Mucosa of stomach (tissue), 1 donor: ENCODE data around the gene AP2A1.

Experiments used
- H3K27me3 ChIP-seq: one replicate; pipeline ENCODE4 v1.7.0; 2013; ENCODE audit warnings: mild to moderate bottlenecking, low read length; ENCODE audit not compliant: control insufficient read depth, insufficient read depth
- H3K36me3 ChIP-seq: one replicate; pipeline ENCODE4 v1.7.0; 2013; ENCODE audit warnings: low read length; ENCODE audit not compliant: control insufficient read depth, insufficient read depth
- H3K4me1 ChIP-seq: one replicate; pipeline ENCODE4 v1.7.0; 2013; ENCODE audit warnings: mild to moderate bottlenecking, low read length; ENCODE audit not compliant: control insufficient read depth, insufficient read depth
- H3K4me3 ChIP-seq: one replicate; pipeline ENCODE4 v1.7.0; 2013; ENCODE audit warnings: low read length
- H3K9ac ChIP-seq: one replicate; pipeline ENCODE4 v1.7.0; 2013; ENCODE audit warnings: mild to moderate bottlenecking, low read length, moderate library complexity
- H3K9me3 ChIP-seq: one replicate; pipeline ENCODE4 v1.7.0; 2013; ENCODE audit warnings: mild to moderate bottlenecking, low read length, moderate library complexity; ENCODE audit not compliant: control insufficient read depth
- donor health status: Pancreatic carcinoma.

The AP2A1 gene

GRCh38 chr19:49823472-49823871 lies 56.7 kb downstream of the AP2A1 start:
- no peaks in the 10 kb centered on the region for H3K27me3 ChIP-seq
- no peaks in the 10 kb centered on the region for H3K9me3 ChIP-seq
- peaks cover 10% of the 10 kb centered on the region for H3K4me1 ChIP-seq
- H3K9ac ChIP-seq = no peak overlapping the region
- H3K36me3 ChIP-seq = no peaks in the 10 kb centered on the region
- H3K4me3 ChIP-seq = no peak overlapping the region

- no peak overlapping the region for H3K9ac ChIP-seq
- H3K4me1 ChIP-seq = peaks cover under 1% of the 10 kb centered on the region
- H3K4me3 ChIP-seq = no peak overlapping the region
- no peaks in the 10 kb centered on the region for H3K36me3 ChIP-seq
- H3K9me3 ChIP-seq = no peaks in the 10 kb centered on the region
- H3K27me3 ChIP-seq = no peaks in the 10 kb centered on the region
These were observed 57.9 kb downstream of the AP2A1 start for GRCh38 chr19:49824662-49825061.

- no peak overlapping the region for H3K4me3 ChIP-seq
- no peaks in the 10 kb centered on the region for H3K9me3 ChIP-seq
- no peaks in the 10 kb centered on the region for H3K4me1 ChIP-seq
- H3K36me3 ChIP-seq = peaks cover 6% of the 10 kb centered on the region
- H3K27me3 ChIP-seq = no peaks in the 10 kb centered on the region
- H3K9ac ChIP-seq = no peak overlapping the region
These were observed 60.2 kb downstream of the AP2A1 start for GRCh38 chr19:49827034-49827433.

- Histone ChIP-seq H3K4me3 (no peak overlapping the region), H3K4me1 (no peaks in the 10 kb centered on the region), H3K27me3 (no peaks in the 10 kb centered on the region), H3K9me3 (no peaks in the 10 kb centered on the region), H3K9ac (no peak overlapping the region), H3K36me3 (peaks cover 6% of the 10 kb centered on the region)
These were observed 62.4 kb downstream of the AP2A1 start for GRCh38 chr19:49829200-49829599.

DNA sequence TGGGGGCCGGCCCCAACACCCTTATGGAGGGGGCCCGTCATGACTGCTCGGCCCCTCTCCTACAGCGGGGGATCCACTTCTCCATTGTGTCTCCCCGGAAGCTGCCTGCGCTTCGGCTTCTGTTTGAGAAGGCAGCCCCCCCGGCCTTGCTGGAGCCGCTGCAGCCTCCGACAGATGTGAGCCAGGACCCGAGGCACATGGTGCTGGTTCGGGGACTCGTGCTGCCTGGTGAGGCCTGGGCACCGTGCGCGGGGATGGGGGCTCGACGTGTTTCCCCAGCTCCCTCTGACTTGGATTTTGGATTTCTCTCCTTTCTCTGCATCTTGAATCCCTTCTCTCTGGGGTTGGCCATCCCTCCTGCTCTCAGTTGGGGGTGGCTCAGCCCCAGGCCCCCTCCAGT lies 62.9 kb downstream of the AP2A1 start:
- no peak overlapping the region for H3K9ac ChIP-seq
- H3K27me3 ChIP-seq = no peaks in the 10 kb centered on the region
- H3K9me3 ChIP-seq = no peaks in the 10 kb centered on the region
- peaks cover 6% of the 10 kb centered on the region for H3K36me3 ChIP-seq
- H3K4me3 ChIP-seq = no peak overlapping the region
- no peaks in the 10 kb centered on the region for H3K4me1 ChIP-seq

DNA sequence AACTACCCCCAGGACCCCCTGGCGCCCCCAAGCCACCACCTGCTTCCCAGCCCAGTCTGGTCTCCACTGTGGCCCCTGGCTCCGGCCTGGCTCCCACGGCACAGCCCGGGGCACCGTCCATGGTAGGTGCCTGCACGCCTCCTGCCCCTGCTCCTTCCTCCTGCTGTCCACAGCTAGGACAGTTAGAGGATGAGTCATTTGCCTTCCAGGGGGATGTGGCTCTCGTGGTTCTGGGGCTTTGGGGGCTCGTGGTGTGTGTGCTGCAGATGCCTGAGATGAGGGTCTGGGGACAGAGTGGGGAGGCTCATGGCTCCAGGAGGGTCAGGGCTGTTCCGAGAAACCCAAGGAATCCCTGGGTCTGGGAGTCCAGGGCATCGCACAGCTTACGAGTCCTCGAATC lies 64.0 kb downstream of the AP2A1 start:
- Histone ChIP-seq H3K27me3 (no peaks in the 10 kb centered on the region), H3K36me3 (peaks cover 6% of the 10 kb centered on the region), H3K9ac (no peak overlapping the region), H3K4me1 (no peaks in the 10 kb centered on the region), H3K4me3 (no peak overlapping the region), H3K9me3 (no peaks in the 10 kb centered on the region)

DNA sequence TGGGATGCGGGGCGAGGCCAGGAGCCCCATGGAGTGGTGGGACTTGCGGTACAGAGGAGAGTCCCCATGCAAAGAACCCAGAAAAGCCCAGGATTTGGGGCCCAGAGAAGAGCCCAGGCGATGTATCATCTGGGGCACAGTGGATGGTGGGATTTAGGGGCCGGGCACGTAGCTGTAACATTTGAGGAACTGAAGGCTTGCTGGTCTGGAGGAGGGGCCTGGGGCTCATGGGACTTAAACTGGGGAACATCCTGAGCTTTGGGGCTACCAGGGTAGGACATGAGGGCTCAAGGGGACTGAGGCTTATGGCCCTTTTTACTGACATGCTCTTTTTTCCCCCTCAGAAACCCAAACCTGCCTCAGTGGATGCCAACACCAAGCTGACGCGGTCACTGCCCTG lies 64.8 kb downstream of the AP2A1 start:
- Histone ChIP-seq H3K36me3 (peaks cover 6% of the 10 kb centered on the region), H3K27me3 (no peaks in the 10 kb centered on the region), H3K9me3 (no peaks in the 10 kb centered on the region), H3K4me1 (no peaks in the 10 kb centered on the region), H3K9ac (no peak overlapping the region), H3K4me3 (no peak overlapping the region)

DNA sequence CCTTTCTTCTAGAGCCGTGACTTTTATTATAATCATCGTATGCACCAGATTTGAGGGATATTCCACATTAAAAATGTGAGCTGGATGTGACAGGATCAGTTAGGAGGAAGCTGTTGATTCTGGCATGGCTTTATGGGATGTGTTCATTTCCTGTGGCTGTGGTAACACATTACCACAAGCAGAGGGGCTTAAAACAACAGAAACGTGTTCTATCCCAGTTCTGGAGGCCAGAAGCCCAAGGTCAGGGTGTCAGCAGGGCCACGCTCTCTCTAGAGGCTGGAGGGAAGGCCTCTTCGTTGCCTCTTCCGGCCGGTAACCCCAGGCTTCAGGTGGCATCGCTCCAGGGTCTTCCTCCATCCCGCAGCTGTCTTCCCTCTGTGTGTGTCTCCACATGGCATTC lies 65.8 kb downstream of the AP2A1 start:
- H3K27me3 ChIP-seq = no peaks in the 10 kb centered on the region
- H3K4me3 ChIP-seq = no peak overlapping the region
- peaks cover 6% of the 10 kb centered on the region for H3K36me3 ChIP-seq
- no peaks in the 10 kb centered on the region for H3K9me3 ChIP-seq
- no peak overlapping the region for H3K9ac ChIP-seq
- H3K4me1 ChIP-seq = no peaks in the 10 kb centered on the region

GRCh38 chr19:49833599-49833998 lies 66.8 kb downstream of the AP2A1 start:
- no peaks in the 10 kb centered on the region for H3K27me3 ChIP-seq
- H3K36me3 ChIP-seq = peaks cover 10% of the 10 kb centered on the region
- H3K4me3 ChIP-seq = no peak overlapping the region
- no peak overlapping the region for H3K9ac ChIP-seq
- H3K4me1 ChIP-seq = no peaks in the 10 kb centered on the region
- no peaks in the 10 kb centered on the region for H3K9me3 ChIP-seq

DNA sequence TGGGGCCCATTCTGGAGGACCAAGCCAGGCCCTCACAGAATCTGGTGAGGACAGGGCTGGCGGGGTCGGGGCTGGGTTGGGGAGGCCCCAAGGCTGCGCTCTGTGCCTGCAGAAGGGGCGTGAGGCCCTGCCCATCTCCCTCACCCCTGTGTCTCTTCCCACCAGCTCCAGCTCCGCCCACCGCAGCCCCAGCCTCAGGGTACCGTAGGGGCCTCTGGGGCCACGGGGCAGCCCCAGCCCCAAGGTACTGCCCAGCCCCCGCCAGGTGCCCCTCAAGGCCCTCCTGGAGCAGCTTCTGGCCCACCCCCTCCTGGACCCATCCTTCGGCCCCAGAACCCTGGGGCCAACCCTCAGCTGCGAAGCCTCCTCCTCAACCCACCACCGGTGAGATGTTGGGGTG lies 68.8 kb downstream of the AP2A1 start:
- Histone ChIP-seq H3K4me3 (no peak overlapping the region), H3K9ac (no peak overlapping the region), H3K27me3 (no peaks in the 10 kb centered on the region), H3K36me3 (peaks cover 13% of the 10 kb centered on the region), H3K9me3 (no peaks in the 10 kb centered on the region), H3K4me1 (no peaks in the 10 kb centered on the region)

DNA sequence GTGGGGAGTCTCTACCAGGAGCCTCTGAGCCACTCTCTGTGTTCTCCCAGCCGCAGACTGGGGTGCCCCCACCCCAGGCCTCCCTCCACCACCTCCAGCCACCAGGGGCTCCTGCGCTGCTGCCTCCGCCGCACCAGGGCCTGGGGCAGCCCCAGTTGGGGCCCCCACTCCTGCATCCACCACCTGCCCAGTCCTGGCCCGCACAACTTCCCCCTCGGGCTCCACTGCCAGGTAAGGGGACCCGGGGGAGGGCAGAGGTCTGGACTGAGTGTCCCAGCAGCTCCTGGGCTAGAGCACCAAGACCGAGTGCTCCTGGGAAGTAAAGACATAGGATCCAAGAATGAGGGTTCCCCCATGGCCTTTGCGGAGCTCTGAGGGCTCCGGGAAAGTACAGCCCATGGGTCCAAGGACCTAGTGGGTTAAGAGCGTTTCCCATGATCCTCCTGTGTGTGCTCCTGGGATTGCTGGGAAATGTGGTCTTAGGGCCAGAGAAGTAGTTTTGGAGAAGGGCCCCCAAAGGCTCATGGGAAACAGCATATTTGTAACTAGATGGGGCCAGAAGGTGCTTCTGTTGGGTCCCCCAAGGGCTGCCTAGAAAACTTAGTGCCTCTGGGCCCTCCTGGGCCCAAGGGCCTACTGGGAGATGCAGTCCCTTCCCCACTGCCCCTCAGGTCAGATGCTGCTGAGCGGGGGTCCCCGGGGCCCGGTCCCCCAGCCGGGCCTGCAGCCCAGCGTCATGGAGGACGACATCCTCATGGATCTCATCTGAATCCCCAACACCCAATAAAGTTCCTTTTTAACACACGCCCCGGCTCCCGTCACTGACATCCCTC lies 69.6 kb downstream of the AP2A1 start:
- H3K36me3 ChIP-seq = peaks cover 7% of the 10 kb centered on the region
- H3K4me3 ChIP-seq = no peak overlapping the region
- no peak overlapping the region for H3K9ac ChIP-seq
- H3K27me3 ChIP-seq = no peaks in the 10 kb centered on the region
- H3K9me3 ChIP-seq = no peaks in the 10 kb centered on the region
- H3K4me1 ChIP-seq = no peaks in the 10 kb centered on the region

DNA sequence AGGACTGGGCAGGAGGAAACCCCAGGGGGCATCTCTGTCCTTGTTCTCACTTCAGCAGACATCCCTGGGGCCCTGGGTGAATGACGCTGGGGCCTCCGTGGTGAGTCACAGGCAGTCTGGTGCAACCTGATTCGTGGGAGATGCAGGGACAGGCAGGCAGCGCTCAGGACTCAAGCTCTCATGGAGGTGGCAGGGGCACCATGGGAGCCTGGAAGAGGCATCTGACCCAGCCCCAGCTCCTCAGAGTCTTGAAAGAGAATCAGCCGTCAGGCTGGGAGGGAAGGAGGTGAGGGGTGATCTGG lies 70.2 kb downstream of the AP2A1 start:
- no peak overlapping the region for H3K9ac ChIP-seq
- no peaks in the 10 kb centered on the region for H3K9me3 ChIP-seq
- H3K36me3 ChIP-seq = peaks cover 7% of the 10 kb centered on the region
- no peaks in the 10 kb centered on the region for H3K4me1 ChIP-seq
- no peak overlapping the region for H3K4me3 ChIP-seq
- H3K27me3 ChIP-seq = no peaks in the 10 kb centered on the region

DNA sequence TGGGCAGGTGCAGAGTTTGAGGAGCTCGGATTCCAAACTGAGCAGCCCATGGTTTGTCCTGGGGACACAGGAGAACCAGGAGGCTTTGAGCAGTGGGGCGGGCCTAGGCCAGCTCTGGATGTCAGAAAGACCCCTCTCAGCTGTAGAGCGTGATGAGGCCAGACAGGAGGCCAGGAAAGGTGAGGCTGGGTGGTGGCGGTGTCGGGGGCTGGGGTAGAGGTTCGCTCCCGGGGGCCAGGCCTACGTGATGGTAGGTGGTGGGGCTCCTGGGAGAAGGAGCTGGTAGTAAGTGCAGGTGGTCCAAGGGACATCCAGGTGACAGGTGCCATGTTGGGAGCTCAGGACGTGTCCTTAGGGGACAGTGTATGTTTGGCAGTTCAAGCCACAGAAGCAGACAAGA lies 70.6 kb downstream of the AP2A1 start:
- Histone ChIP-seq H3K4me3 (no peak overlapping the region), H3K27me3 (no peaks in the 10 kb centered on the region), H3K9ac (no peak overlapping the region), H3K4me1 (no peaks in the 10 kb centered on the region), H3K36me3 (peaks cover 7% of the 10 kb centered on the region), H3K9me3 (no peaks in the 10 kb centered on the region)
